Stimulated activated CD4-positive, alpha-beta T cell treated with anti-CD3 and anti-CD28 coated beads, Interleukin-2, amount 100 ng/mL, for 24 hours (primary cell): ENCODE results near the gene MNDA.

Experiments
- DNase-seq, 2 donors: peaks; one replicate each; pipeline ENCODE4 v3.0.0-alpha.2; 2020

The MNDA gene

GRCh38 chr1:158830904-158831507 lies at the start of gene MNDA:
TSS of gene MNDA (plus strand) at chr1:158831351. CDS start at chr1:158842154, 10,803 bp downstream.
- DNase-seq = no peak

GRCh38 chr1:158793604-158794003 lies 37.5 kb upstream of the MNDA start:
- peak; percentile 38 to 45 for DNase-seq

GRCh38 chr1:158794247-158794646 lies 36.9 kb upstream of the MNDA start:
- DNase-seq = no peak

GRCh38 chr1:158798531-158798930 lies 32.6 kb upstream of the MNDA start:
- DNase-seq = no peak

GRCh38 chr1:158799689-158800088 lies 31.5 kb upstream of the MNDA start:
- no peak for DNase-seq

GRCh38 chr1:158800526-158800925 lies 30.6 kb upstream of the MNDA start:
- no peak for DNase-seq

GRCh38 chr1:158801396-158801795 lies 29.8 kb upstream of the MNDA start:
- no peak for DNase-seq

GRCh38 chr1:158803678-158804077 lies 27.5 kb upstream of the MNDA start:
- DNase-seq = no peak

GRCh38 chr1:158806916-158807536 lies 24.1 kb upstream of the MNDA start:
- no peak for DNase-seq

GRCh38 chr1:158809256-158809655 lies 21.9 kb upstream of the MNDA start:
- DNase-seq = no peak

- DNase-seq = no peak
Observed at GRCh38 chr1:158809862-158810261, 21.3 kb upstream of the MNDA start.

GRCh38 chr1:158810311-158810710 lies 20.8 kb upstream of the MNDA start:
- DNase-seq = no peak

- DNase-seq = no peak
Observed at GRCh38 chr1:158812336-158812735, 18.8 kb upstream of the MNDA start.

GRCh38 chr1:158813164-158813563 lies 18.0 kb upstream of the MNDA start:
- no peak for DNase-seq

GRCh38 chr1:158814970-158815369 lies 16.2 kb upstream of the MNDA start:
- DNase-seq = no peak

- no peak for DNase-seq
Observed at GRCh38 chr1:158818560-158818959, 12.6 kb upstream of the MNDA start.

GRCh38 chr1:158818975-158819431 lies 12.1 kb upstream of the MNDA start:
- no peak for DNase-seq

GRCh38 chr1:158819461-158820443 lies 11.4 kb upstream of the MNDA start:
- DNase-seq = peak in 1 of 2 donors; percentile 4

- no peak for DNase-seq
Observed at GRCh38 chr1:158821723-158822122, 9.4 kb upstream of the MNDA start.

GRCh38 chr1:158830074-158830677 lies 975 bp upstream of the MNDA start:
- no peak for DNase-seq

GRCh38 chr1:158833264-158833663 lies 2.1 kb downstream of the MNDA start:
- no peak for DNase-seq

GRCh38 chr1:158836038-158836437 lies 4.9 kb downstream of the MNDA start:
- DNase-seq = no peak

GRCh38 chr1:158838660-158839059 lies 7.5 kb downstream of the MNDA start:
- no peak for DNase-seq
